ENCODE measurements around the gene FAM107B. TPM values are rescaled to one million over a fixed set of nuclear protein-coding genes. Genes with fewer than 3 reads are reported as not detected.

The FAM107B gene
- total and polyA plus RNA-seq, 4 donors: 38.4 to 85.4 (median 68.9) TPM

GRCh38 chr10:14579405-14579804 is 195.3 kb downstream of the FAM107B start:
- Histone ChIP-seq H3K4me1 (ENCODE audit: control insufficient read depth in 5 of 5, insufficient read depth in 5 of 5, low read length in 5 of 5) (peaks cover 0 to 22% (median 9%) of the 10 kb centered on the region in 5 donors), H3K9me3 (ENCODE audit: control insufficient read depth in 4 of 4, insufficient read depth in 3 of 4, low read length in 3 of 4) (no peaks in the 10 kb centered on the region), H3K27me3 (ENCODE audit: control insufficient read depth in 3 of 3, insufficient read depth in 3 of 3, low read length in 2 of 3) (no peaks in the 10 kb centered on the region), H3K36me3 (ENCODE audit: control insufficient read depth in 4 of 4, insufficient read depth in 4 of 4, low read length in 4 of 4) (no peaks in the 10 kb centered on the region), H3K4me3 (no peak overlapping the region), H3K9ac (ENCODE audit: insufficient read depth in 1 of 2, low read length in 2 of 2) (no peak overlapping the region), H3K27ac (ENCODE audit: low read depth in 1 of 2, low read length in 1 of 2) (peak overlapping the region in 1 of 2 donors; percentile 44)
- 44 to 46% methylated on average over 1 of the region's 1 CpG for WGBS, 2 donors
- DNase-seq (peak in 1 of 3 donors; percentile 66), ATAC-seq (ENCODE audit: insufficient read depth, low FRiP score) (no peak)
- no peak for TF ChIP-seq CTCF (IDR thresholded peaks at IDR 0.05; ENCODE audit: control extremely low read depth, extremely low read depth)

- H3K9me3 ChIP-seq (ENCODE audit: control insufficient read depth in 4 of 4, insufficient read depth in 3 of 4, low read length in 3 of 4): no peaks in the 10 kb centered on the region
- no peaks in the 10 kb centered on the region for H3K27me3 ChIP-seq (ENCODE audit: control insufficient read depth in 3 of 3, insufficient read depth in 3 of 3, low read length in 2 of 3)
- DNase-seq: peak; percentile 50 to 82 (median 57)
- H3K27ac ChIP-seq (ENCODE audit: low read depth in 1 of 2, low read length in 1 of 2): peak overlapping the region in 1 of 2 donors; percentile 82
- 22 to 28% methylated on average over 18 of the region's 18 CpGs for WGBS, 2 donors
- no peak for TF ChIP-seq CTCF (IDR thresholded peaks at IDR 0.05; ENCODE audit: control extremely low read depth, extremely low read depth)
- ATAC-seq (ENCODE audit: insufficient read depth, low FRiP score): peak; percentile 19
- H3K4me3 ChIP-seq: no peak overlapping the region
- H3K36me3 ChIP-seq (ENCODE audit: control insufficient read depth in 4 of 4, insufficient read depth in 4 of 4, low read length in 4 of 4): no peaks in the 10 kb centered on the region
- peaks cover 0 to 22% (median 8%) of the 10 kb centered on the region in 5 donors for H3K4me1 ChIP-seq (ENCODE audit: control insufficient read depth in 5 of 5, insufficient read depth in 5 of 5, low read length in 5 of 5)
- H3K9ac ChIP-seq (ENCODE audit: insufficient read depth in 1 of 2, low read length in 2 of 2): peak overlapping the region in 1 of 2 donors; percentile 47
Measured at GRCh38 chr10:14578060-14578952, 196.4 kb downstream of the FAM107B start.

- no peaks in the 10 kb centered on the region for H3K9me3 ChIP-seq (ENCODE audit: control insufficient read depth in 4 of 4, insufficient read depth in 3 of 4, low read length in 3 of 4)
- DNase-seq (no peak), ATAC-seq (ENCODE audit: insufficient read depth, low FRiP score) (no peak)
- no peak overlapping the region for H3K27ac ChIP-seq (ENCODE audit: low read depth in 1 of 2, low read length in 1 of 2)
- 79 to 85% methylated on average over 6 of the region's 6 CpGs for WGBS, 2 donors
- no peaks in the 10 kb centered on the region for H3K36me3 ChIP-seq (ENCODE audit: control insufficient read depth in 4 of 4, insufficient read depth in 4 of 4, low read length in 4 of 4)
- no peaks in the 10 kb centered on the region for H3K27me3 ChIP-seq (ENCODE audit: control insufficient read depth in 3 of 3, insufficient read depth in 3 of 3, low read length in 2 of 3)
- H3K9ac ChIP-seq (ENCODE audit: insufficient read depth in 1 of 2, low read length in 2 of 2): no peak overlapping the region
- TF ChIP-seq CTCF (IDR thresholded peaks at IDR 0.05; ENCODE audit: control extremely low read depth, extremely low read depth): no peak
- peaks cover 0 to 32% (median 12%) of the 10 kb centered on the region in 5 donors for H3K4me1 ChIP-seq (ENCODE audit: control insufficient read depth in 5 of 5, insufficient read depth in 5 of 5, low read length in 5 of 5)
- no peak overlapping the region for H3K4me3 ChIP-seq
Measured at GRCh38 chr10:14574885-14575284, 199.8 kb downstream of the FAM107B start.

Measured in lung (tissue), 12 donors.